Endothelial cell of umbilical vein (primary cell): ENCODE measurements around the gene METTL9.

Experiments used
- EZH2 ChIP-seq: IDR thresholded peaks from 2 replicates; pipeline ENCODE4 v1.6.1; 2012; ENCODE audit warnings: borderline replicate concordance, low read depth, mild to moderate bottlenecking, moderate library complexity, low read length, inconsistent platforms; ENCODE audit not compliant: severe bottlenecking
- GATA2 ChIP-seq: IDR thresholded peaks from 2 replicates; pipeline ENCODE4 v1.7.0; 2011; ENCODE audit warnings: low read depth, mild to moderate bottlenecking, moderate library complexity, mixed read lengths, low read length; ENCODE audit not compliant: insufficient read length, insufficient read depth
- POLR2A ChIP-seq: IDR thresholded peaks from 2 replicates; pipeline ENCODE4 v1.6.1; 2012; ENCODE audit warnings: low read depth, mild to moderate bottlenecking, control low read depth, low read length
- POLR2AphosphoS5 ChIP-seq: IDR thresholded peaks from 2 replicates; pipeline ENCODE4 v1.6.1; 2012; ENCODE audit warnings: low read depth, mild to moderate bottlenecking, control low read depth, low read length, moderate library complexity; ENCODE audit not compliant: insufficient read depth

- TF ChIP-seq EZH2 (no peak), POLR2A (no peak), POLR2AphosphoS5 (no peak), GATA2 (no peak)
Observed at GRCh38 chr16:21618281-21618680, 18.9 kb downstream of the METTL9 start.
